GM19463 (cell line): ENCODE measurements around the gene FGFR2.

ENCODE experiments used
- ATAC-seq: cut with Tn5 transposase; IDR thresholded peaks from one replicate; pipeline ENCODE4 v1.9.1; 2021; ENCODE audit warnings: mild to moderate bottlenecking, moderate library complexity; ENCODE audit not compliant: unreplicated experiment

FGFR2 gene

GRCh38 chr10:121500701-121501332 is 97.4 kb downstream of the FGFR2 start:
- no peak for ATAC-seq

- ATAC-seq: no peak
These were observed 100.5 kb downstream of the FGFR2 start for GRCh38 chr10:121497513-121498470.

DNA sequence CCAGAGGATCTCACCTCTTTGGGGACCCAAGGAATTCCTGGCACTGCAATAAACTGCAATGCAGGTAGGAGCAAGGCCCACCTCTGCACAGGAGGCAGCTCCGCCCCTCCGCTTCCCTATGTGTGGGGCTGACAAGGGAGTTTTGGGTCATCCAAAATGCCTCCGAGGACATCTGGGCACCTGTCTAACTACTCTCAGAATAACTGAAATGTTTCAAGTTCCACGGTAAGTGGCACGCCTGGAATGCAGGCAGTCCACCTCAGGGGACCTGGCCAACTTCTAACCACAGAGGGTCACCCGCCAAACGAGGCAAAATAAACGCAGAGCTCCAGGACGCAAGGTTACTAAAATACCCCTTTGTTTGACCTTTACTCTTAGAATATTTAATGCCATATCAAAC is 102.5 kb downstream of the FGFR2 start:
- no peak for ATAC-seq

- no peak for ATAC-seq
These were observed 103.9 kb downstream of the FGFR2 start for GRCh38 chr10:121494296-121494695.

GRCh38 chr10:121493521-121493920 is 104.7 kb downstream of the FGFR2 start:
- no peak for ATAC-seq

- ATAC-seq: no peak
These were observed 107.2 kb downstream of the FGFR2 start for GRCh38 chr10:121490871-121491519.

DNA sequence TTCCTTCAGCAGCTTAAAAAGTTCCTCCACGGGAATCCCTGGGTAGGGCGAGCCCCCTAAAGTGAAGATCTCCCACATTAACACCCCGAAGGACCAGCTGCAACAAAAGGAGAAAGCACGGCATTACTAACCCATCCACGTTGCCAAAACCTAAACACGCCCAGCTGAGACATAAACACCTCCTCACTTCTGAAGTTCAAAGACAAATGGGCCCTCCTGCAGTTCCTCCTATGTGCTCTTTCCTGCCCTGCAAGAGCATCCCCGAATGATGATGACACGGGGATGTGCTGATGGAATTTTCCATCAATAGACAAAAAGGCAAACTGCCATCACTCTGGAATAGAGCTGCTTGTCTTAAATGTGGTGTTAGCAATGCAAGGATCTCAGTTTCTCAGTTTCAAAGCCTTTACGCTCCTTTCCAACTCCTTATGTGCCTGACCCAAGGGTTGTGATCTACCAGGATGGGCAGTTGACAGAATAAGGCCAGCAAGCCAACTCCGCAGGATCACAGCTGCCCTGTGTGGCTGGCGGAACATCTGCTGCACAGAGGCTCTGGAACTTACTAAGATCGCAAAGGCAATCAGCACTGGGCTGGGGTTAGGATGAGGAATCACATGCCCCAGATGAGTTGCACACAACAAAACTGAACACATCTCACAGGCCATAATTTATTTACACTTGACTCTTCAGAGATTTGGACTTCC is 112.7 kb downstream of the FGFR2 start:
- ATAC-seq: no peak

- no peak for ATAC-seq
These were observed 113.4 kb downstream of the FGFR2 start for GRCh38 chr10:121484816-121485215.

GRCh38 chr10:121484401-121484800 is 113.8 kb downstream of the FGFR2 start:
- no peak for ATAC-seq

DNA sequence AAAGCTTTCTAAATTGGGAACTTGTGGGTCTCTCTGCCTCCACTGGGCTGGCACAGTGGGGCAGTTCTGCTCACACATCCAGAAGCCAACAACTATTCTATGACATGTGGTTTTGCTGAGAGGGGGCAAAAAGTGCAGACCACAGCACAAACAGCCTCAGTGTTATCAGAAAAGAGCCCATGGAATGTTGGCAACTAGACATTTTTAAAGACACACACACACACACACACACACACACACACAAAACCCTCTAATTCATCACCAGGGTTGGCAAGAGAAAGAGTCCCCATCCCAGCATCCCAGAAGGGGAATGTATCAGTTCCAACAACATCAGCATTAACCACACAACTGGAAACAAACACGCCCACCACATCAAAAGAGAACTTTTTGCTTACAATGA is 117.1 kb downstream of the FGFR2 start:
- ATAC-seq: no peak

DNA sequence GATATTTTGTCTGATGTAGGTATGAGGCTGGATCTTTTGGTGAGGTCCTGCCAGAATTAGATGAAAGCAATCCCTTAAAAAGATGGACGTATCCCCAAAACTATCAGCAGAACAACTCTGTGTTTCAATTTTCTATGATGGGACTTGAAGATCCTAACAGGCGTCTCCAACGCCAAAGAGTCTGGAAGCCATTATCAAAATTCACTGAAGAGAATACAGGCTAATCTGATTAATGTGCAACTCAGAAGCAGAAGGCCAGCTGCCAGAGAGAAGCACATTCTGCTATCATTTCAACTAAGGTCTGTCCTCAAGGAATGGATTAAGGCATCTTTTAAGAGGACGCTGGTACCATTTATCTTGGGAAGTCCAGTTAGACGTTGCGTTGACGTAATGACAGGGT is 119.7 kb downstream of the FGFR2 start:
- ATAC-seq: no peak

DNA sequence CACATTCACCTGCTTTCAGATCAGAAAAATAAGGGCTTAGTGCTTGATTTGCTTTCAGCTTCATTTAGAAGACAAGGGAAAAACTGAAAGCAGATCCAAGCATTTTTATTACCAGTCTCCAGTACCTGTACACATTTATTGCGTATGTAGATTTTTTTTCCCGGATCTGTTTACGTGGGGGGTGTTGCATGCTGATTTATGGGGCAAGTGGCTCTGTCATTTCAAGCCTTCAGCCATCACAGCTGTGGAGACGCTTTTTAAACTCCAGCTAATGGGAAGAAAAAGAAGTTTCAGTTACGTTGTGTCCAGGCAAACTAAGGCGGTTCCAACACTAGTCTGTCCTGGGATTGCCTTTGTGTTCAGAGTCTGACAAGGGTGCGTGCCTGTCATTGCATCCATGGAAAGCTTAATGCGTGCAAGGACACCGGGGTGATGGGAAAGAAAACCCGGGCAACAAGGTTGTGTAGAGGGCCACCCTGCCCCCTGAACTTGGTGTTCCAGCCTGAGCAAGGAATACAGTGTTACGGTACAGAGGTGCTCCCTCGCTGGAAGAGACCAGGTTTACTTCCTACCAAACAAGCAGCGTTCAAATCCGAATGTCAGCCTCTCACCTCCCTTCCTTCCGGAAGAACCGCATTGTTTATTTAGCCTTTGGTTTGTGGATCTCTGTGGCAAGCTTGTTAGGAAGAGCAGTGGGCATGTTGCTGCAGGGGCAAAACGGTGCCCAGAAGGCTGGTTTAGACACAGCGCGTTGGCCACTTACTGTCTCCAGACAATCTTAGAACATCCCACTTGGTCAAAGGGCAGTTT is 128.2 kb downstream of the FGFR2 start:
- no peak for ATAC-seq

DNA sequence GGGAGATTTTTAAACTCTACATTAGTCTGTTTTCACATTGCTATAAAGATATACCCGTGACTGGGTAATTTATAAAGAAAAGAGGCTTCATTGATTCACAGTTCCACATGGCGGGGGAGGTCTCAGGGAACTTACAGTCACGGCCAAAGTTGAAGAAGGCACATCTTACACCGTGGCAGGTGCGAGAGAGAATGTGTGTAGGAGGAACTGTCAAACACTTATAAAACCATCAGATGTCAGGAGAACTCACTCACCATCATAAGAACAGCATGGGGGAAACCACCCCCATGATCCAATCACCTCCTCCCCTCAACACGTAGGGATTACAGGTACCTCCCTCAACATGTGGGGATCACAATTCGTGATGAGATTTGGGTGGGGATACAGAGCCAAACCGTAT is 129.5 kb downstream of the FGFR2 start:
- no peak for ATAC-seq

GRCh38 chr10:121466424-121466823 is 131.8 kb downstream of the FGFR2 start:
- no peak for ATAC-seq

DNA sequence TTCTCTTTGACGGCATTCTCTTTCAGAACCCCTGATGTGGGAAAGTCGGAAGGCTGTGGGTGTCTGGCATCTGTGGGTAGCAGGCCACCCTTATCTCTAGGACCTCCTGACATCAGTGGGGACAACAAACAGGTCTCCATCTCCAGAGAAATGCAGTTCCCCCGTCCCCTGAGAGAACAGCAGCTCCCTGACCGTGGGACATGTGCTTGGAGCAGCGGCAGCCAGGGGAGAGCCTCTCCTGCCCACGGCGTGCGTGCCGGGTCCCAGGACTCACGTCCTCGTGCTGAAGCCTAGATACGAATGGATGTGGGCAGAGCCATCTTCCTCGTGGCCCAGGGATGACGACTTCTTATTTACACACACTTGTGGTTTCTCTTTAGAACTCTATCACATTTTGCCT is 133.0 kb downstream of the FGFR2 start:
- no peak for ATAC-seq

DNA sequence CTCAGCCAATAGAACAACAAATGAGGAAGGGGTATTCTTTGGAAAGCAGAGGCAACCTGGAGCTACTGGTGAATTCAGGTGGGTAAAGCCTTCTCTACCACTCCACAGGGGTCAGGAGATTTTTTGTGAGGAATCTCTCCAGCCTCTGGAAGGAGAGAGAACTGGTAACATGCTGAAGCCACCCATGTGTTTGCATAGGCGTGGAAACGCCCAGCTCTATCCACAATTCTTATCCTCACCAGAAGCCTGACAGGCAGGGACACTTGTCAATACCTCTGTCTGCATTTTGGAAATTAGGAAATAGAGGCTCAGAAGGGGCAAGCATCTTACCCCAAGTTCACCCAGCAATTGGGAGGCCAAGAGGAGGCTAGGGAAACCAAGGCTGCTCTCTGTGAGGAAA is 133.7 kb downstream of the FGFR2 start:
- no peak for ATAC-seq

- no peak for ATAC-seq
These were observed 135.3 kb downstream of the FGFR2 start for GRCh38 chr10:121462955-121463354.

- ATAC-seq: no peak
These were observed 136.0 kb downstream of the FGFR2 start for GRCh38 chr10:121462281-121462680.

DNA sequence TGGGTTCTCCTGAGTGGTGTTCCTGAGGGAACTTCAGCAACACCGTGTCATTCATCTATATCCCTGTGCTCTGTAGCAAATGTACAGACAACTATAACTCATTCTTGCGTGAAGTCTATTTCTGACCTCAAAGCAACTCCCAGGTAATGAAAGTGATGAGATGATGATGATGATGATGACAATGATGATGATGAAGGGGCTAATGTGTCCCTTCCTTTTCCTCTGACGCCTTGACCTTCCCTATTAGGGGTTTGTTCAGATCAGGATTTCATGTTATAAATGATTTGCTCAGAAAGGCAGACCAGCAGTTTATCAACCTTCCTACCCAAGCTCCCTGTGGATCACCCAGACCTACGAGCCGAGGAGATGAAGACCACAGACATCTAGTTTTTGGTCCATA is 136.9 kb downstream of the FGFR2 start:
- no peak for ATAC-seq

DNA sequence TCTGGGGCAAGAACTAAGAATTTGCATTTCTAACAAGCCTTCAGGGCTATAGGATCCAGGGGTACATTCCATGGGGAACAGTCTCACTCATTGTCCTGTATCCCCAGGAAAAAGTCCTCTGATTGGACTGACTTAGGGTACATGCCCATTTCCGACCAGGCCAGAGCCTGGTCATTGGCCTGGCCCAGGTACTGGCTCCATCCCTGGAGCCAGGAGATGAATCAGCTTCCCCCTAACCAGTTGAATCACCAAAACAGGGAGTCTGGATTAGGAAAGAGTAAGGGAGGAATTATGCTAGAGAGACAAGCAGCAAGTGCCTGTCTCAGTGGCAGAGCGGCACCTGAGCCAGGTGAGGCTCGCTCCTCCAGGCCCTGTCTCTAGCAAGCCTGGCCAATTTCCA is 137.5 kb downstream of the FGFR2 start:
- no peak for ATAC-seq
